ENCODE data around the gene SGO1.

SGO1 gene

DNA sequence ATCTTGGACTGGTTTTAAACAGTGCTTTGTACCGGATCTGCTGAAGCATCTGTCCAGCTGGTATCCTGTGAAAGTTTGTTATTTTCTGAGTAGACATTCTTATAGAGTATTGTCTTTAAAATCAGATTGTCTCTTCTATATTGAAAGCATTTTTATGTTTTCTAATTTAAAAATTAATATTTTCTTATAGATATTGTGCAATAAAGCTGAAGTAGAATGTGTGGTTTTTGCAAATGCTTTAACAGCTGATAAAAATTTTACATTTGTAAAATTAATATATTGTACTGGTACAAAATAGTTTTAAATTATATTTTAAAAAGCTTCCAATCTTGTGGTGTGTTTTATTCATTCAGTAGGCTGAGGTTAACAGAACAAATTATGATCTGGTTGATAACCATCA is 31.9 kb downstream of the SGO1 start:
- DNase-seq: no peak

GRCh38 chr3:20148466-20148865 is 37.5 kb downstream of the SGO1 start:
- no peak for DNase-seq

GRCh38 chr3:20147361-20147760 is 38.6 kb downstream of the SGO1 start:
- no peak for DNase-seq

DNA sequence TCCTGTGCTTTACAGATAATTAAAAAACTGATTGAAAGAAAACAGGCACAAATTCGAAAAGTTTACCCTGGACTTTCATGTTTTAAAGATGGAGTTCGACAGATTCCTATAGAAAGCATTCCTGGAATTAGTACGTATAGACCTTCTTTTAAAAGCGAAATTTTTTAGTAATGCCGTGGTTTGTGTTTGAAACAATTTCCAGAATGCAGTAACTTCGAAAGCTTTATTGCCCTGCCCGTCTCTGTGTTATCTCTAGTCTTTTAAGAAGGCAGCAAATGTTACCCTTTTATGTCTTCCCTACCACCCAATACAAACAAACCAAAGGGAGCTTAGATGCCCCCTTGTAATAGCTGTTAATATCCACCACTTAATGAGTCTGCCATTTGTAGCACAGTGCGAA is 39.7 kb downstream of the SGO1 start:
- no peak for DNase-seq

- no peak for DNase-seq
Measured at GRCh38 chr3:20145874-20146273, 40.1 kb downstream of the SGO1 start.

DNA sequence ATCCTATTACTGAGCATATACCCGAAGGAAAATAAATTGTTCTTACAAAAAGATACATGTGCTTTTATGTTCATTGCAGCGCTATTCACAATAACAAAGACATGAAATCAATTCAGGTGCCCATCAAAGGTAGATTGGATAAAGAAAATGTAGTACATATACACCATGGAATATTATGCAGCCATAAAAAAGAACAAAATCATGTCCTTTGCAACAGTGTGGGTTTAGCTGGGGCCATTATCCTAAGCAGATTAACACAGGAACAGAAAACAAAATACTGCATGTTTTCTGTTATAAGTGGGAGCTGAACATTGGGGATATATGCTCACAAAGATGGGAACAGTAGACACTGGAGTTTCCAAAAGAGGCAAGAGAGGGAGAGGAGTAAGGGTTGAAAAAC is 42.5 kb downstream of the SGO1 start:
- DNase-seq: no peak

DNA sequence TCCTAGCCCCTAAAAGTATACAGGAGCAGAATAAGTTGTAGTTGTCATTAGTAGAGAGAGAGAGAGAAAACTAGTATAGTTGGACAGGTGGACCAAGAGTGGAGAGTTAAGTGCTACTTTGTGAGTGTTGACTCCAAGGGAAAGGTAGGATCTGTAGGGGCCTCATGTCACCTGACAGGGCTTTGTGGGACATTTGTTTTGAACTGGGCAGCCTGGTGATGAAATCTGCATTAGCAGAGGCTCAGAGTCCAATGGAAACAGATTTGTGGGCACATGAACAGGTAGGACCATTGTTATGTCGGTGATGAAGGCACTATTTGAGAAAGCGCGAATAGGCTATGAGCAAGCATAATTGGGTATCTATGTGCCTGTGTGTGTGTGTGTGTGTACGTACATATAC is 43.5 kb downstream of the SGO1 start:
- DNase-seq: no peak

GRCh38 chr3:20141851-20142250 is 44.2 kb downstream of the SGO1 start:
- no peak for DNase-seq

DNA sequence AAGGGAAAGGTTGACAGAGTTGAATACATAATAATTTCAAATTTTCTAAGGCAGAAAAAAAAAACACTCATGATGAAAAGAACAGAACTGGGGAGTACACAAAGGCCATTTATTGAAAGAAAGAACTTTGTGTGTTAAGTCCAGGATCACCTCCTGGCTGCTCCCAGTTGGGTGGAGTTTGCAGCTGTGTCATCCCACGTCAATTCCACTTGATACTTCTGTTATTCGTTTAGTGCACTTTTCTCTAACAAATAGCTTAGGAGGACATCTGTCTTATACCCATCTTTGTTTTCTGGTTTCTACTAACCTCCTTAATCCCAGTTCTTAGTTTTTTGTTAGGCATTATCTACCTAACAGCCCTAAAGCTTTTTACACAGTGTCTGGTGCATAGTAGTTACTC is 44.7 kb downstream of the SGO1 start:
- DNase-seq: no peak

- DNase-seq: no peak
Measured at GRCh38 chr3:20140881-20141280, 45.1 kb downstream of the SGO1 start.

GRCh38 chr3:20137647-20138046 is 48.4 kb downstream of the SGO1 start:
- DNase-seq: no peak

DNA sequence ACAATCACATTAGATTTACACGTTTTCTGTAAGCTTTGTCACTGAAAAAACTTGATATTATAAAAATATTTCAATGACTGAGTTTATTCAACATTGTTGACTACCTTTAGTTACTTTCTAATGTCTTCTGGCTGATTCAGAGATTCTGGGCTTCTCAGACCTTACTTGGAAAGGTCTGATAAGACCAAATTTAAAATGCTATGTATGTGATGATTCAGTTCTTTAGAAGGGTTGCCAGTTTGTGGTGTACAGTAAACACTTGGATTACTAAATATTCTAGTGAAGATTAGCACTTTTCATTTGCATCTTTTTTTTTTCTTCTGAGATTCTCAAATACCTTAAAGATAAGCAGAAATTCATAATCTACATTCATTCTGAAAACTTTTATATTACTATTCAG is 49.8 kb downstream of the SGO1 start:
- DNase-seq: no peak

DNA sequence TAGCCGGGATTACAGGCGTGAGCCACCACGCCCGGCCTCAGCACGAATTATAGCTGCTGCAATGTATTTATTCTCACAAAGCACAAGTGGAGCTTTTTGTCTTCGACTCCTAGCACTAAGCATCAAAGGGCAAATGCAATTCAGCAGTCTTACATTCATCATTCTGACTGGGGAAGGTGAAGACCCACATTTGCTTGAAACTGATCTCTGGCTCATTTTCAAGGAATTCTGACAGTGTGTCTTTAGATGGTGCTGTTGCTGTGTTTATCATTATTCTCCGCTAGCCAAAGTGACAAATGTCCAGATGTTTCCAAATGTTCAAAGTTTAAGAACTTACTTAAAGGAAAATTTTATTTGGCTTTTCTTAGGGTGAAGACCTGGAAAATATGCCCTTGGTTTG is 55.9 kb downstream of the SGO1 start:
- no peak for DNase-seq

- DNase-seq: no peak
Measured at GRCh38 chr3:20128358-20128757, 57.6 kb downstream of the SGO1 start.

- DNase-seq: peak; percentile 84
Measured at GRCh38 chr3:20125897-20126296, 60.1 kb downstream of the SGO1 start.

DNA sequence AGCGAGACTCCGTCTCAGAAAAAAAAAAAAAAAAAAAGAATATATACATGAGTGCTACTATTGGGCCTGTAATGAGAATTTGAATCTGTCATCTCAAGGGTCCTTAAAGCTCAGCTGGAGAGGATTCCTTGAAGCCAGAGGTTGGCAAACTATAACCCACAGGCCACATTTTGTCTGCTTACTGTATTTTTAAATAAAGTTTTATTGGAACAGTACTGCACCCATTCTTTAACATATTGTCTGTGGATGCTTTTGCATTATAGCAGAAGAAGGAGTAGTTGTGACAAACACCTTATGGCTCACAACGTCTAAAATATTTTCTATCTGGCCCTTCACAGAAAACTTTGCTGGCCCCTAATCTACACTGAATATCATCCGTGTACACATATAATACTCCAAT is 60.7 kb downstream of the SGO1 start:
- no peak for DNase-seq

DNA sequence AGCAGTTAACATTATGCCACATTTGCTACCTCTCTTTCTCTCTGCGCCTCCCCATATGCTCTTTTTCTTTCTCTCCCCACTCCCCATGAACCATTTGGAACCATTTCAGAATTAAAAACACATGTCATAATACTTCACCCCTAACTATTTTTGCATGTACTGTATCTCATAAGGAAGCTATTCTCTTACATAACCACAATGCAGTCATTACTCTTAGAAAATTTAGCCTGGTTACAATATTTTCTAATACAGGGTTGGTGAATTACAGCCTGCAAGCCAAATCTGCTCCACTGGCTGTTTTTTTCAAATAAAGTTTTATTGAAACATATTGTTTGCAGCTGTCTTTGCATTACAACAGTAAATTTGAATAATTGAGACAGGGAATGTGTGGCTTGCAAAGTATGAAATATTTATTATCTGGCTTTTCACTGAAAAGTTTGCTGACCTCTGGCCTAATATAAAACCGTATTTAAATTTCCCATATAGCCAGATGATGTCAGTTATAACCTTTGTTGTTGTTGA is 62.8 kb downstream of the SGO1 start:
- no peak for DNase-seq

- DNase-seq: no peak
Measured at GRCh38 chr3:20121088-20121487, 64.9 kb downstream of the SGO1 start.
